Measurements from ENCODE around the gene BCL2L14.

DNA sequence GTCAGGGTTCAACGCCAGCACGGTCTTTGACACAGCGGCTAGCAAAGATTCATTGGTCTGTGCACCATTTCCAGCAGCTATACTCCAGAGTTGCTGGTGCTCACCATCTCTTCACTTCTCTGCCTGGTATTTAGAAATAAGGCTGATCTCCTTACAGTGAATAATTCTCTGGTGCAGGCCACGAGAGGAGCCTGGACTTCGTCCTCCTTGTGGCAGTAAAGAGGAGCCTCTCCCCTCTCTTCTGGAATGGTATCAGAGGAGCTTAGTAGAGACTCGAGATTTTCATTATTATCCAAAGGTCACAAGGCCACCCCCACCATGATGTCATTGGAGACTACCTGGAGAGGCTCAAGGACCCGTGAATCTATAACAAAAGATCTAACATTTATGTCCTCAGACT lies 30.8 kb upstream of the BCL2L14 start:
- TF ChIP-seq, protein P1, sequence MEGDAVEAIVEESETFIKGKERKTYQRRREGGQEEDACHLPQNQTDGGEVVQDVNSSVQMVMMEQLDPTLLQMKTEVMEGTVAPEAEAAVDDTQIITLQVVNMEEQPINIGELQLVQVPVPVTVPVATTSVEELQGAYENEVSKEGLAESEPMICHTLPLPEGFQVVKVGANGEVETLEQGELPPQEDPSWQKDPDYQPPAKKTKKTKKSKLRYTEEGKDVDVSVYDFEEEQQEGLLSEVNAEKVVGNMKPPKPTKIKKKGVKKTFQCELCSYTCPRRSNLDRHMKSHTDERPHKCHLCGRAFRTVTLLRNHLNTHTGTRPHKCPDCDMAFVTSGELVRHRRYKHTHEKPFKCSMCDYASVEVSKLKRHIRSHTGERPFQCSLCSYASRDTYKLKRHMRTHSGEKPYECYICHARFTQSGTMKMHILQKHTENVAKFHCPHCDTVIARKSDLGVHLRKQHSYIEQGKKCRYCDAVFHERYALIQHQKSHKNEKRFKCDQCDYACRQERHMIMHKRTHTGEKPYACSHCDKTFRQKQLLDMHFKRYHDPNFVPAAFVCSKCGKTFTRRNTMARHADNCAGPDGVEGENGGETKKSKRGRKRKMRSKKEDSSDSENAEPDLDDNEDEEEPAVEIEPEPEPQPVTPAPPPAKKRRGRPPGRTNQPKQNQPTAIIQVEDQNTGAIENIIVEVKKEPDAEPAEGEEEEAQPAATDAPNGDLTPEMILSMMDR (IDR thresholded peaks at IDR 0.05), result no peak
- TF ChIP-seq POLR2A (IDR thresholded peaks at IDR 0.05), result no peak

All from lower leg skin (tissue), 3 donors.